ENCODE measurements around the gene CCDC27.

Gene CCDC27

DNA sequence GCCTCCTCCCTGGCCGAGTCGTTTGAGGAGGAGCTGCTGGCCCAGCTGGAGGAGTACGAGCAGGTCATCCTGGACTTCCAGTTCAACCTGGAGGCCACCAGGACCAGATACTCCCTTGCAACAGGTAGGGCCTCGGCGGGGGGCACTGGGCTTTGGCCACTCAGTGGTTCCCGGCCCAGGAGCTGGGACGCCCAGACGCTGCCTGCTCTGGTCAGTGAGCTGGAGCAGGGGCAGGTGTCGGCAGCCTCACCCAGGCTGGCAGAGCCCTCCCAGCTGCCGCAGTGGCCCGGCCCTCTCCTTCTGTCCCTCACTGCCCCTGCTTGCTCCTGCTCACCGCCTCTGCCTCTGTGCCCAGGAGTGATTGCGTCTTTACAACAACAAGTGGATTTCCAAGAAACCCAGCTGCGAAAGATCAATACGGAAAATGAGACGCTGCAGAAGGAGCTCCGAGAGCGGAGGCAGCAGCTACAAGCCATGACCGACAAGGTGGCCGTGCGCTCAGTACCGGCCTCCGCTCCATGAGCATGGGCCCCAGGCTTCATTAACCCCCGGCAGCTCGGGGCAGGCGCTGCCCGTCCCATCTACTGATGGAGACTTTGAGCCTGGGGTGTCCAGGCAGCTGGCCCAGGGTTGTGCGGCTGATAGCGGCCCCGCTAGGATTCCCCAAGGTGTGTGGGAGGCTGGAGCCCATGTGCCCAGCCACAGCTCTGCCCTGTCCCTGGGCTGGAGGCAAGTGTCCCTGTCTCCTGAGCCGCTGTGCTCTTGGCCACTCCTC lies 11.3 kb downstream of the CCDC27 start:
- H3K4me1 ChIP-seq = peaks cover 0 to 39% (median 13%) of the 10 kb centered on the region in 10 experiments; a peak in 13 of 20 replicates
- no peak overlapping the region for H3K9ac ChIP-seq
- no peak overlapping the region for H3K27ac ChIP-seq
- H3K36me3 ChIP-seq = no peaks in the 10 kb centered on the region; a peak in 2 of 22 replicates
- H3K9me3 ChIP-seq (replicated peaks in 1 of 11) = peaks cover 12 to 18% (median 14%) of the 10 kb centered on the region in 11 experiments; a peak in 21 of 22 replicates
- TF ChIP-seq Cebpa-rat (IDR thresholded peaks at IDR 0.05) = no peak
- no peak overlapping the region for H3K4me2 ChIP-seq
- no peak overlapping the region for H3K4me3 ChIP-seq
- H4K20me1 ChIP-seq = no peaks in the 10 kb centered on the region
- H3K27me3 ChIP-seq = peaks cover 0 to 12% (median 0%) of the 10 kb centered on the region in 11 experiments; a peak in 5 of 22 replicates

DNA sequence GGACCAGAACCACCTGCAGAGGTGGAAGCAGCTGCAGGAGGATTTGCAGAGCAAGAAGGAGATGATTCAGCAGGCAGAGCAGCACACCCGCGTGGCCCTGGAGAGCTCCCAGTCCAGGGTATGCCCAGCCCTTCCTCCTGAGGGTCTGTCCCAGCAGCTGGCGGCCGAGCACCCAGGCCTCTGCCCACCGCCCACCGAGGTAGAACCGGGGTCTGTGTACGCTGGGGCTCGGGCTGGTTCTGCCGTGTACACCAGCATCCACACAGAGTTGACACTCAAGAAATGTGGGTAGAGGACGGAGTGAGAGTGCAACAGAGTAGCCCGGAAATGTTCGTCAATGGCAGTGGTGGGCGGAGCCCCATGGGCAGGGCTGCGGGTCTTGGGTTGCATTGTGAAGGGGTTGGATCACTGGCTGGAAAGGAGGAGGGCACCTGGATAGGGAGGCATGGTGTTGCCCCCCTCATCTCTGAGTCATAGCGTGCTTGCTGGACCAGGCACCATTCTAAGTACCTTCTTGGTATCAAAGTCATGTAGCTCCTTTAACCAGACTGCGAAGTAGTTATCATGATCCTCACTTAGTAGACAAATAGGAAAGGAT lies 15.2 kb downstream of the CCDC27 start:
- H3K4me2 ChIP-seq = no peak overlapping the region
- peaks cover 0 to 12% (median 0%) of the 10 kb centered on the region in 11 experiments; a peak in 5 of 22 replicates for H3K27me3 ChIP-seq
- no peak overlapping the region for H3K4me3 ChIP-seq
- TF ChIP-seq Cebpa-rat (IDR thresholded peaks at IDR 0.05) = no peak
- H3K27ac ChIP-seq = no peak overlapping the region
- H3K9me3 ChIP-seq (replicated peaks in 1 of 11) = no peaks in the 10 kb centered on the region
- H3K4me1 ChIP-seq = peaks cover 22 to 44% (median 38%) of the 10 kb centered on the region in 10 experiments
- H3K9ac ChIP-seq = no peak overlapping the region
- H4K20me1 ChIP-seq = no peaks in the 10 kb centered on the region
- no peaks in the 10 kb centered on the region for H3K36me3 ChIP-seq

DNA sequence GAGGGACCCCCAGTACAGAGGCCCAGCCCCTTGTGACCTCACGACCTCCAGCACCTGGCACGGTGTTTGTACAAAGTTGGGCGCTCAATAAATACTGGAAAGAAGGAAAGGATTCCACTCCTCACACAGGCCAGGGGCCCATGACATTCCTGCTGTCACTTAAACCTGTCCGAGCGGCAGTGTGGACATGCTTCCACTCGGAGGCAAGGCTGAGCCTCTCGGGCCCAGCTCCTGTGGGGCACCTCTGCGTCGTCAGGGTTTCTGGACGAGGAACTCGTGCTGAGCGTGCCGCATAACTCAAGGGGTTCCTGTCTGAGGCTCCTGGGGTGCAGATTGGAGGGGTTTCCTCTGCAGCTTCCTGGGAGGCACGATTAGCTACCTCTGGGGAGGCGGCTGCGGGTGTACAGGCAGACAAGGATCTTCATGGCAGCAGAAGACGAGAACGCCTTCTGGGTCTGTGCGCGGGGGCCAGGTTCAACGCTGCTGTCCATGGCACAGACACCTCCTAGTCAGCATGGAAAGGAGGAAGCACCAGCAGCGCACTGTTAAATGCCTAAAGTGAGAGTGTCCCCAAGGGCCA lies 16.7 kb downstream of the CCDC27 start:
- Histone ChIP-seq H3K4me2 (peak overlapping the region in 8 of 11 experiments; percentile 34 to 100 (median 99); a peak in 15 of 22 replicates), H3K27ac (no peak overlapping the region), H3K9me3 (replicated peaks in 1 of 11) (no peaks in the 10 kb centered on the region), H3K36me3 (no peaks in the 10 kb centered on the region), H3K27me3 (peaks cover 0 to 12% (median 5%) of the 10 kb centered on the region in 11 experiments; a peak in 6 of 22 replicates), H3K9ac (no peak overlapping the region), H3K4me1 (peaks cover 33 to 54% (median 51%) of the 10 kb centered on the region in 10 experiments), H3K4me3 (no peak overlapping the region), H4K20me1 (peaks cover 0 to 12% (median 7%) of the 10 kb centered on the region in 11 experiments; a peak in 12 of 22 replicates)
- TF ChIP-seq Cebpa-rat (IDR thresholded peaks at IDR 0.05) = no peak

DNA sequence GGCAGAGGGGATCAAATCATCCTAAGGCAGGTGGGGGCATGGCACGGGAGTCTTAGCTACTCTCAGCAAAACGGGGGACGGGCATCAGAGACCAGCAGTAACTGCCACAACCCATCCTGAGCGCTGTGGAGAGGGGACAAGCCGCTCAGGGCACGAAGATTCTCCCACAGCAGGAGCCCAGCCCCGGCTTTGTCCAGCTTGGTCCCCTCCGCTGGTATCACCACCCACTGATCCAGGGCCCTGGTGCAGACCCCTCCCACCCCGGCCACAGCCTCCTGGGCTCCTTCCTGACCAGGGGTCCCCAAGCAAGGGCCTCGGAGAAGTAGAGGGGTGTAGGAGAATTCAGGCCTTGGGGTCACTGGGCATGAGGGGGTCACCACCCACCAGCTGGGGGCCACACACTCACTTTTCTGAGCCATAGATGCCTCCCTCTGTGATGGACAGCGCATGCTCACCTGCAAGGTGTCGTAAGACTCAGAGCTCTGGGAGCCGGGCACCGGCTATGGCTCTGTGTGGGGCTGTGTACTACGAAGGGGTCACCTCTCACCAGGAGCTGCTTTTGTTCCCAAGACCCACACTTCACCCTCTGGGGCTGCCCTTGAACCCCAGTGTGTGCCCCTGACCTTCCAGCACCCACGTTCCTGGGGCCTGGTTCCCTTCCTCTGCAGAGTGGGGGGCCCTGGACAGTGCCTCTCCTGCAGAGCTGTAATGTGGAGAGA lies 18.0 kb downstream of the CCDC27 start:
- H3K27ac ChIP-seq = no peak overlapping the region
- 0 out of 22 replicates have a peak overlapping the region, but pooled peaks of 1 of the 11 experiments have one; percentile 76 for H3K9ac ChIP-seq
- peaks cover 45 to 67% (median 63%) of the 10 kb centered on the region in 10 experiments for H3K4me1 ChIP-seq
- peaks cover 0 to 23% (median 16%) of the 10 kb centered on the region in 11 experiments; a peak in 16 of 22 replicates for H4K20me1 ChIP-seq
- H3K4me3 ChIP-seq = no peak overlapping the region
- no peaks in the 10 kb centered on the region for H3K9me3 ChIP-seq (replicated peaks in 1 of 11)
- no peaks in the 10 kb centered on the region for H3K36me3 ChIP-seq
- TF ChIP-seq Cebpa-rat (IDR thresholded peaks at IDR 0.05) = no peak
- peaks cover 0 to 12% (median 5%) of the 10 kb centered on the region in 11 experiments; a peak in 6 of 22 replicates for H3K27me3 ChIP-seq
- H3K4me2 ChIP-seq = peak overlapping the region; percentile 30 to 100 (median 99); a peak in 21 of 22 replicates

DNA sequence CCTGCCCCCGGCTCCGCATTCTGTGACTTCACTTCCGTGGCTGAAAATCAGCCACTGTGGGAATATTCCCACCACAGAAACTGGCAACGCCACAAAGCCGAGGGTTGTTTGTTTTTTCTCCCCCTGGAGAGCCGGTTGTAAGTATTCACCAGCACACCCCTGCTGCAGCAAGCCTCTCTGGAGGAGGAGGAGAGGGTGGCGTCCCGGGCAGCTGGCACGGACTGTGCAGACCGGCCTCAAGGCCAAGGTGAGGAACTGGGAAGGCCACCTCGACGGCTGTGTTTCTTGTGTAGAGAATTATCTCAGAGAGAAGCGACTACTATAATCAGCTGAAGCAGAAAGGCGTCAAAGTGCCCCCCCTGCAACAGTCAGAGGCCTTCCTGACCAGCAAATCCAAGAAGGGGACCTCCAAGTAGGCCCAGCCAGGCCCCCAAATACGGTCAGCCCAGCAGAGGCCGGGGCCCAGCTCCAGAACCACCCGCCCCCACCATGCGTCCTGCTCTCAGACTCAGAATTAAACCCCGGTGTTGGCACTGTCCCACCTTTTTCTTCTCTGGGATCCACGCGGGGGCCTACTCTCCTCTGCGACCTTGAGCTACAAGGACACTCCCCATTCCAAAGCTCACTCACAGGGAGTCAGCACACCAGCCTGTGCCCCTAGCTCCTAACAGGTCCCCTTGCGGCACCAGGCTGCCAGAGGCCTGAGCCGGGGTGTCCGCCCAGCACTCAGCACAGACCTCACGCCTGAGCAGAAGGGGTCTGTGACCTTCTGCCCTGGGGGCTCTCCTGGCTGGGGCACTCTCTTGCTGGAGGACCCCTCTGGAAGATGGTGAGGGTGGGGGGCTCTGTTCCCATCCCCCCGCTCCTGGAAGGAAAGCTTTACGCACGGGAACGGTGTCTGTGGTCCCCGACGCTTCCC lies 19.1 kb downstream of the CCDC27 start:
- Histone ChIP-seq H3K4me2 (peak overlapping the region; percentile 93 to 100 (median 99)), H3K9me3 (replicated peaks in 1 of 11) (no peaks in the 10 kb centered on the region), H3K36me3 (no peaks in the 10 kb centered on the region), H3K27ac (peak overlapping the region in 10 of 11 experiments; percentile 37 to 69 (median 59); a peak in 17 of 22 replicates), H3K27me3 (peaks cover 0 to 5% (median under 1%) of the 10 kb centered on the region in 11 experiments; a peak in 4 of 22 replicates), H3K9ac (peak overlapping the region; percentile 55 to 78 (median 75)), H3K4me3 (peak overlapping the region; percentile 60 to 77 (median 66)), H3K4me1 (peaks cover 57 to 79% (median 75%) of the 10 kb centered on the region in 10 experiments), H4K20me1 (peaks cover 3 to 34% (median 27%) of the 10 kb centered on the region in 11 experiments; a peak in 19 of 22 replicates)
- no peak for TF ChIP-seq Cebpa-rat (IDR thresholded peaks at IDR 0.05)

DNA sequence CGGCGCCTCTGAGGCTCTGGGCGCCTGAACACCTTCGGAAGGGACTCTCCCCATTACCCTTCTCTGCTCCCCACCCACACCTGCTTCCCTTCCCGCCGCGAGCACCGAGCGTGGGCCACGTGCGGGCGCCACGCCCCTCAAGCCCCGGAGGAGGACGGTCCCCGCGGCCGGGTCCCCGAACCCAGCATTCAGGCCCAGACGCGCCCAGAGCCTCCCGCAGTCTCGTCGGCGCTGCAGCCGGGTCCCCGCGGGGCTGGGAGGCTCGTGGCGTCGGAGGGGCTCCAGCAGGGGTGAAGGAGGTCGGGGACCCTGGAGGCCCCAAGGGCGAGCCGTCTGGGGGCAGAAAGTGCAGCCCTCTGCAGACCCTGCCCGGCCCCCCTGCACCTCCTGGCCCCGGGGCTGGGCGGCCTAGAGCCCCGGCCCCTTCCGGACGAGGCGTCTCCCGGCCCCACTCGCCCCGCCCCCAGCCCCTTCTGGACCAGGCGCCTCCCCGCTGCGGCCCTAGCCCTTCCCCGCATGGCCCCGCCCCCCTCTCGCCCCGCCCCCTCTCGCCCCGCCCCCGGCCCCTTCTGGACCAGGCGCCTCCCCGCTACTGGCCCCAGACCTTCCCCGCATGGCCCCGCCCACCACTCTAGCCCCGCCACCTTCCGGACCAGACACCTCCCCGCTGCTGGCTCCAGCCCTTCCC lies 19.9 kb downstream of the CCDC27 start:
- peaks cover 0 to 5% (median 0%) of the 10 kb centered on the region in 11 experiments; a peak in 3 of 22 replicates for H3K27me3 ChIP-seq
- H3K4me2 ChIP-seq = peak overlapping the region; percentile 93 to 100 (median 99)

More for the DNA sequence above, 19.9 kb downstream of the CCDC27 start:
- TF ChIP-seq Cebpa-rat (IDR thresholded peaks at IDR 0.05) = no peak
- H3K4me1 ChIP-seq = peaks cover 65 to 87% (median 83%) of the 10 kb centered on the region in 10 experiments
- H3K27ac ChIP-seq = peak overlapping the region in 10 of 11 experiments; percentile 37 to 69 (median 59); a peak in 18 of 22 replicates
- H3K4me3 ChIP-seq = peak overlapping the region; percentile 60 to 77 (median 66)
- H3K9me3 ChIP-seq (replicated peaks in 1 of 11) = no peaks in the 10 kb centered on the region
- peaks cover 11 to 42% (median 35%) of the 10 kb centered on the region in 11 experiments; a peak in 20 of 22 replicates for H4K20me1 ChIP-seq
- peak overlapping the region; percentile 55 to 78 (median 75) for H3K9ac ChIP-seq
- H3K36me3 ChIP-seq = no peaks in the 10 kb centered on the region

Data from BLaER1 treated with 17β-estradiol and CSF1 and Interleukin-3, amounts not matched to agents 10 nM and 100 nM (cell line).